A549 (cell line): ENCODE data around the gene CYGB. TPM values are rescaled to one million over a fixed set of nuclear protein-coding genes. Genes with fewer than 3 reads are reported as not detected.
A peak's percentile ranks its signal among the peaks of the same experiment; 100 is the strongest.

ENCODE experiments used
- ATAC-seq, 2 experiments: fragments of 200-7000 bp in 1 of 2; fragments of >200 bp in 1 of 2; cut with Nextera tagmentation in 1 of 2; cut with Tn5 transposase in 1 of 2; 3 replicates each; pipeline versions ENCODE4 v1.8.0 to v1.9.1; 2018 to 2020; ENCODE audit warnings: mild to moderate bottlenecking in 1 of 2, moderate library complexity in 1 of 2
- CTCF ChIA-PET: fragments of 300-600 bp; sonication (Branson Sonifier 250); formaldehyde crosslinking; extraction: SDS; loops from one replicate; lab custom pipeline; 2021; ENCODE audit warnings: antibody characterized with exemption, inconsistent platforms; lab: Yijun Ruan, JAX
- POLR2A ChIA-PET: fragments of 350-600 bp; formaldehyde crosslinking; extraction: SDS; loops from one replicate; lab custom pipeline; 2021; ENCODE audit warnings: antibody characterized with exemption, inconsistent platforms; lab: Yijun Ruan, JAX
- DNase-seq, 2 experiments: peaks; one replicate each; pipeline versions ENCODE4 v3.0.0 to v3.0.0-alpha.2; 2011 to 2016; ENCODE audit warnings: low read depth in 1 of 2, low spot score in 1 of 2
- FAIRE-seq: peaks from 2 replicates; lab custom pipeline; 2011; peaks lifted over from hg19 to GRCh38; lab: Jason Lieb, UNC
- H3K27ac ChIP-seq, 2 experiments: fragments of >200 bp; sonication (Bioruptor Twin); formaldehyde crosslinking; 3 replicates each; pipeline ENCODE4 v1.5.1; 2016 to 2017
- H3K4me1 ChIP-seq: fragments of >200 bp; sonication (Bioruptor Twin); formaldehyde crosslinking; 3 replicates; pipeline ENCODE4 v1.6.1; 2016
- H3K4me2 ChIP-seq: fragments of >200 bp; sonication (Bioruptor Twin); formaldehyde crosslinking; 3 replicates; pipeline ENCODE4 v1.6.1; 2016
- H3K4me3 ChIP-seq: fragments of >200 bp; sonication (Bioruptor Twin); formaldehyde crosslinking; 3 replicates; pipeline ENCODE4 v1.5.1; 2016
- H3K9me3 ChIP-seq: fragments of >200 bp; sonication (Bioruptor Twin); formaldehyde crosslinking; 3 replicates; pipeline ENCODE4 v1.6.1; 2016
- BHLHE40 ChIP-seq: IDR thresholded peaks from 2 replicates; pipeline ENCODE4 v1.6.1; 2012; ENCODE audit warnings: low read depth, low read length, inconsistent platforms
- CBX2 ChIP-seq: fragments of 200-600 bp; sonication (generic); IDR thresholded peaks from 2 replicates; pipeline ENCODE4 v1.6.1; 2016; ENCODE audit warnings: low read depth, mild to moderate bottlenecking, borderline replicate concordance
- CTCF ChIP-seq: fragments of >200 bp; sonication (Bioruptor Twin); formaldehyde crosslinking; IDR thresholded peaks from 3 replicates; pipeline ENCODE4 v1.5.1; 2016
- E2F6 ChIP-seq: IDR thresholded peaks from 2 replicates; pipeline ENCODE4 v1.6.1; 2012; ENCODE audit warnings: low read depth, borderline replicate concordance
- EHF ChIP-seq: fragments of 250-450 bp; sonication (Bioruptor Pico); IDR thresholded peaks from 2 replicates; pipeline ENCODE4 v1.5.0; 2020; ENCODE audit warnings: mild to moderate bottlenecking
- ELK1 ChIP-seq: fragments of 150-350 bp; IDR thresholded peaks from 2 replicates; pipeline ENCODE4 v1.6.1; 2014; ENCODE audit warnings: low read depth, mild to moderate bottlenecking, low read length
- FOXS1 ChIP-seq: fragments of 250-450 bp; sonication (Bioruptor Pico); IDR thresholded peaks from 2 replicates; pipeline ENCODE4 v1.5.0; 2020; ENCODE audit warnings: mild to moderate bottlenecking, moderate library complexity
- HDAC2 ChIP-seq: fragments of 200-600 bp; sonication (generic); IDR thresholded peaks from 2 replicates; pipeline ENCODE4 v1.6.1; 2016
- JUN ChIP-seq, 2 experiments: fragments of >200 bp; sonication (Bioruptor Twin); formaldehyde crosslinking; IDR thresholded peaks; 2 replicates in 1 of 2; 3 replicates in 1 of 2; pipeline ENCODE4 v1.6.1; 2016 to 2017
- MAX ChIP-seq: IDR thresholded peaks from 2 replicates; pipeline ENCODE4 v1.6.1; 2012
- MAZ ChIP-seq: fragments of 150-350 bp; IDR thresholded peaks from 2 replicates; pipeline ENCODE4 v1.6.1; 2014; ENCODE audit warnings: antibody characterized with exemption, low read depth, low read length, borderline replicate concordance
- MYC ChIP-seq: IDR thresholded peaks from 2 replicates; pipeline ENCODE4 v1.6.1; 2012; ENCODE audit warnings: mild to moderate bottlenecking, inconsistent platforms, low read length, improper control_type of control experiment, borderline replicate concordance
- NPAS2 ChIP-seq: fragments of 250-450 bp; sonication (Bioruptor Pico); IDR thresholded peaks from 2 replicates; pipeline ENCODE4 v1.8.0; 2022; ENCODE audit warnings: mild to moderate bottlenecking, moderate library complexity, borderline replicate concordance
- POLR2AphosphoS2 ChIP-seq: conservative IDR thresholded peaks from 2 replicates; pipeline ENCODE4 v1.6.1; 2012; ENCODE audit warnings: low read length, improper control_type of control experiment, inconsistent platforms
- RAD21 ChIP-seq, 2 experiments: fragments of >200 bp in 1 of 2; sonication (Bioruptor Twin) in 1 of 2; formaldehyde crosslinking in 1 of 2; IDR thresholded peaks in 1 of 2; conservative IDR thresholded peaks in 1 of 2; 2 replicates in 1 of 2; 3 replicates in 1 of 2; pipeline ENCODE4 v1.6.1; 2012 to 2018; ENCODE audit warnings: inconsistent platforms in 1 of 2
- RNF2 ChIP-seq: fragments of 200-600 bp; sonication (generic); IDR thresholded peaks from 2 replicates; pipeline ENCODE4 v1.6.1; 2016; ENCODE audit warnings: low read depth, mild to moderate bottlenecking, antibody characterized with exemption, moderate library complexity, borderline replicate concordance
- SMC3 ChIP-seq: fragments of >200 bp; sonication (Bioruptor Twin); formaldehyde crosslinking; IDR thresholded peaks from 3 replicates; pipeline ENCODE4 v1.6.1; 2018; ENCODE audit warnings: inconsistent platforms
- ZFP36 ChIP-seq: fragments of 450-650 bp; IDR thresholded peaks from 2 replicates; pipeline ENCODE4 v1.6.1; 2014; ENCODE audit warnings: borderline replicate concordance; ENCODE audit not compliant: partially characterized antibody
- WGBS: methylation state at CpG from one replicate; pipeline ENCODE4 v1.1.6; 2017; ENCODE audit errors: missing lambda C conversion rate; 5-methylcytosine and 5-hydroxymethylcytosine counted together
- polyA plus RNA-seq, 4 experiments: library from polyadenylated mRNA; depleted of rRNA in 3 of 4; stranded (reverse); fragments of >200 nt; fragmentation: RNase III in 1 of 4; extraction: RNeasy Plus Mini Kit Qiagen cat#74134 plus additional on column Dnase treatment in 1 of 4; gene quantifications; 2 replicates in 3 of 4; 3 replicates in 1 of 4; pipeline ENCODE4 v1.2.3, GENCODE V29; 2011 to 2017

Gene CYGB
- polyA plus RNA-seq, 2 of the 4 experiments (the other 2 are of a cell fraction), result 1.1 TPM

GRCh38 chr17:76585649-76586593 lies 48.4 kb upstream of the CYGB start, which contains the start of gene ST6GALNAC2:
Gene ST6GALNAC2, minus strand, starts transcription at chr17:76585860. Its CDS starts 52 bp downstream, at chr17:76585808.
- peak within 1 kb of the TSS; percentile 76 to 89 for H3K27ac ChIP-seq

GRCh38 chr17:76585033-76585648 lies 47.6 kb upstream of the CYGB start:
- CTCF ChIA-PET, result interaction anchor here (0.6 to 7.0 kb wide), 20 partner anchors 9 to 128 kb away, joined by 3 to 50 read pairs (median 8); no protein-coding TSS in a partner anchor
- Histone ChIP-seq H3K4me1 (0 out of 3 replicates have a peak, but pooled peaks cover 3% of the 10 kb centered on the region), H3K27ac (peak overlapping the region; percentile 76 to 89; a peak in 5 of 6 replicates), H3K4me2 (peak overlapping the region; percentile 99), H3K4me3 (peak overlapping the region; percentile 64), H3K9me3 (no peaks in the 10 kb centered on the region)
- FAIRE-seq (no peak), DNase-seq (no peak), ATAC-seq (no peak)
- TF ChIP-seq MAZ (no peak), HDAC2 (no peak), BHLHE40 (no peak), ELK1 (no peak), NPAS2 (CRISPR knock-in tag) (no peak), FOXS1 (CRISPR knock-in tag) (no peak)
- WGBS, result 64% methylated on average over 53 of the region's 62 CpGs
- POLR2A ChIA-PET, result interaction anchor here (1.4 to 2.0 kb wide), 2 partner anchors 28 to 87 kb away, joined by 6 to 7 read pairs; no protein-coding TSS in a partner anchor

More at GRCh38 chr17:76585649-76586593, 48.4 kb upstream of the CYGB start, which contains the start of gene ST6GALNAC2:
- 15% methylated on average over 13 of the region's 84 CpGs for WGBS
- Histone ChIP-seq H3K4me3 (peak within 1 kb of the TSS; percentile 64), H3K4me1 (0 out of 3 replicates have a peak, but pooled peaks cover 3% of the 10 kb centered on the region), H3K4me2 (peak within 1 kb of the TSS; percentile 99), H3K9me3 (no peaks in the 10 kb centered on the region)
- DNase-seq, result peak; percentile 59 to 70
- CTCF ChIA-PET, result interaction anchor here (1.0 to 7.0 kb wide), 24 partner anchors 8 to 133 kb away, joined by 3 to 50 read pairs (median 6); no protein-coding TSS in a partner anchor
- peak; percentile 84 to 92 for ATAC-seq
- TF ChIP-seq MAX (peak; percentile 42; the same call in 1 of the 2 replicates), E2F6 (peak; percentile 54; the same call in 1 of the 2 replicates), RNF2 (0 out of 2 replicates have a peak, but pooled peaks have one; percentile 34), JUN (IDR thresholded peaks at IDR 0.05) (peak in 1 of 2 experiments; percentile 48; a peak in 1 of 5 replicates), CBX2 (no peak), CTCF (peak; percentile 25; the same call in 2 of the 3 replicates), POLR2AphosphoS2 (no peak), MYC (no peak), RAD21 (conservative IDR thresholded peaks at IDR 0.05 in 1 of 2, IDR thresholded peaks at IDR 0.05 in 1 of 2) (peak; percentile 33 to 59; a peak in 4 of 5 replicates), ZFP36 (no peak), SMC3 (peak; percentile 44; the same call in 1 of the 3 replicates), EHF (CRISPR knock-in tag) (no peak)
- no peak for FAIRE-seq
- POLR2A ChIA-PET, result interaction anchor here (0.6 to 2.0 kb wide), 4 partner anchors 28 to 197 kb away, joined by 3 to 7 read pairs (median 4); no protein-coding TSS in a partner anchor
